GM12878 (cell line): ENCODE data around the gene ASRGL1.

Experiments
- CEBPZ ChIP-seq: fragments of 150-350 bp; IDR thresholded peaks from 2 replicates; pipeline ENCODE4 v1.6.1; 2016; ENCODE audit warnings: low read depth, low read length
- CHD4 ChIP-seq: fragments of 200-600 bp; sonication (generic); IDR thresholded peaks from 2 replicates; pipeline ENCODE4 v1.6.1; 2016; ENCODE audit warnings: mild to moderate bottlenecking
- ELK1 ChIP-seq: IDR thresholded peaks from 2 replicates; pipeline ENCODE4 v1.6.1; 2012; ENCODE audit warnings: low read depth, low read length, improper control_type of control experiment
- EZH2 ChIP-seq: IDR thresholded peaks from 2 replicates; pipeline ENCODE4 v1.6.1; 2012; ENCODE audit warnings: low read depth, mild to moderate bottlenecking, control low read depth, inconsistent platforms, low read length, borderline replicate concordance; ENCODE audit not compliant: control insufficient read depth
- FOXK2 ChIP-seq: fragments of 450-650 bp; IDR thresholded peaks from 2 replicates; pipeline ENCODE4 v1.6.1; 2017; ENCODE audit warnings: mild to moderate bottlenecking, moderate library complexity
- HDAC6 ChIP-seq: fragments of 200-600 bp; sonication (generic); IDR thresholded peaks from one replicate; pipeline ENCODE4 v1.8.0; 2017; ENCODE audit warnings: antibody characterized with exemption; ENCODE audit not compliant: unreplicated experiment
- KAT2A ChIP-seq: conservative IDR thresholded peaks from 2 replicates; pipeline ENCODE4 v1.6.1; 2011; ENCODE audit warnings: low read depth, low read length; ENCODE audit not compliant: control insufficient read depth
- NFYB ChIP-seq: IDR thresholded peaks from 2 replicates; pipeline ENCODE4 v1.6.1; 2011; ENCODE audit warnings: low read depth, mild to moderate bottlenecking, low read length, improper control_type of control experiment, moderate library complexity; ENCODE audit not compliant: insufficient read depth
- RAD21 ChIP-seq: IDR thresholded peaks from 2 replicates; pipeline ENCODE4 v1.6.1; 2011; ENCODE audit warnings: mild to moderate bottlenecking, low read depth, low read length, moderate library complexity; ENCODE audit not compliant: insufficient read depth
- RFX5 ChIP-seq: IDR thresholded peaks from 2 replicates; pipeline ENCODE4 v1.6.1; 2011; ENCODE audit warnings: low read depth, low read length, improper control_type of control experiment
- TF ChIP-seq, protein P1 (sequence below), 3 experiments: IDR thresholded peaks in 2 of 3; conservative IDR thresholded peaks in 1 of 3; 2 replicates each; pipeline ENCODE4 v1.5.1; 2011; ENCODE audit warnings: low read depth in 3 of 3, low read length in 3 of 3, mild to moderate bottlenecking in 3 of 3, control low read depth in 2 of 3, moderate library complexity in 2 of 3, inconsistent platforms in 1 of 3, mixed read lengths in 1 of 3; ENCODE audit not compliant: control insufficient read depth in 2 of 3, insufficient read depth in 1 of 3; ENCODE audit errors: extremely low read depth in 1 of 3

DNA sequence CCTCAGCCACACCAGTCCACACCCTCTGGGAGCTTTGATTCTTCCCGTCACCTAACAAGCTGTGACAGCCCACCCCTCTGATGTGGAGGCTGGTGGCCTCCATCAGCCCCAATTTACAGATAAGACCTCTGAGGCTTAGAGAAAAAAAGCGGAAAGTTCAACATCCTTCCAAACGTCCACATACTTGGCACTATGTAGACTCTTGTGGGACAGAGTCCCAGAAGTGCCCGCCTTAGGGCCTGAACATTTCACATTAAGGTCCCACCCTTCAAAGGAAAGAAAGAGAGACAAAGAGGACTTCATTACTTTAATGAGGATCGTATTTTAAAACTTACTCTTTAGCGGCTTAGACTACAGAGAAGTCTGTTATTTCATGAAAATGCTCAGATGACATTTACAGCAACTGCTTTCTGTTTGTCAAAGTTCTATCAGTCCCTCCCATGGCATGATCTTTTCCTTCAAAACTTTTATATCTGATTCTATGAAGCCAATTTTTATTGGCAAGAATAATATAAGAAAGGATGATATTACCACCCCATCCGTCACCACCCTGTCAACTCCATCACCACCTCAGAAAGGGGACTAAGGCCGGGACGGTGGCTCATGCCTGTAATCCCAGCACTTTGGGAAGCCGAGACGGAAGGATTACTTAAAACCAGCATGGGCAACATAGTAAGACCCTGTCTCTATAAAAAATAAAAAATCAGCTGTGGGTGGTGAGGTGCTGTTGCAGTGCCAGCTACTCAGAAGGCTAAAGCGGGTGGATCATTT is 65.9 kb downstream of the ASRGL1 start:
- TF ChIP-seq, protein P1, sequence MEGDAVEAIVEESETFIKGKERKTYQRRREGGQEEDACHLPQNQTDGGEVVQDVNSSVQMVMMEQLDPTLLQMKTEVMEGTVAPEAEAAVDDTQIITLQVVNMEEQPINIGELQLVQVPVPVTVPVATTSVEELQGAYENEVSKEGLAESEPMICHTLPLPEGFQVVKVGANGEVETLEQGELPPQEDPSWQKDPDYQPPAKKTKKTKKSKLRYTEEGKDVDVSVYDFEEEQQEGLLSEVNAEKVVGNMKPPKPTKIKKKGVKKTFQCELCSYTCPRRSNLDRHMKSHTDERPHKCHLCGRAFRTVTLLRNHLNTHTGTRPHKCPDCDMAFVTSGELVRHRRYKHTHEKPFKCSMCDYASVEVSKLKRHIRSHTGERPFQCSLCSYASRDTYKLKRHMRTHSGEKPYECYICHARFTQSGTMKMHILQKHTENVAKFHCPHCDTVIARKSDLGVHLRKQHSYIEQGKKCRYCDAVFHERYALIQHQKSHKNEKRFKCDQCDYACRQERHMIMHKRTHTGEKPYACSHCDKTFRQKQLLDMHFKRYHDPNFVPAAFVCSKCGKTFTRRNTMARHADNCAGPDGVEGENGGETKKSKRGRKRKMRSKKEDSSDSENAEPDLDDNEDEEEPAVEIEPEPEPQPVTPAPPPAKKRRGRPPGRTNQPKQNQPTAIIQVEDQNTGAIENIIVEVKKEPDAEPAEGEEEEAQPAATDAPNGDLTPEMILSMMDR (IDR thresholded peaks at IDR 0.05 in 2 of 3, conservative IDR thresholded peaks at IDR 0.05 in 1 of 3; ENCODE audit: control insufficient read depth in 2 of 3, extremely low read depth in 1 of 3, insufficient read depth in 1 of 3, low read depth in 3 of 3, low read length in 3 of 3) = no peak
- TF ChIP-seq FOXK2 = no peak
- TF ChIP-seq CHD4 = no peak
- TF ChIP-seq EZH2 = no peak
- TF ChIP-seq HDAC6 = no peak
- no peak for TF ChIP-seq ELK1
- TF ChIP-seq KAT2A = no peak
- no peak for TF ChIP-seq RAD21
- no peak for TF ChIP-seq NFYB
- TF ChIP-seq CEBPZ = no peak
- no peak for TF ChIP-seq RFX5
